ENCODE results near the gene WDR75.

DNA sequence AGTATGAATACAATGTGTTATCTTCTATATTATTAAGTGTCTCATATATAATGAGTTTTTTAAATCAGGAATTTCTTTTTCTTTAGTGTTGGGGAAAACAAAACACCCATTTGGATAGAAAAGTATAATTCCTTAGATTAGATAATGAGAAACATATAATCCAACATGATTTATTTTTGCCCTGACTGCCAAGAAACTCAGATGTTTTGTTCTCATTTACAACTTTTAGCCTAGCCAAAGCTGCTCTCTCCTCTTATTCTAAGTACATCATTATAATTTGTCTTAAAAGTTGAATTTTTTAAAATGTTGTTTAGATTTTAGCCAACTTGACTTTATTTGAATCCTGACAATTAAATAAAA, 70.7 kb downstream of the WDR75 start:
- TF ChIP-seq, protein P1, sequence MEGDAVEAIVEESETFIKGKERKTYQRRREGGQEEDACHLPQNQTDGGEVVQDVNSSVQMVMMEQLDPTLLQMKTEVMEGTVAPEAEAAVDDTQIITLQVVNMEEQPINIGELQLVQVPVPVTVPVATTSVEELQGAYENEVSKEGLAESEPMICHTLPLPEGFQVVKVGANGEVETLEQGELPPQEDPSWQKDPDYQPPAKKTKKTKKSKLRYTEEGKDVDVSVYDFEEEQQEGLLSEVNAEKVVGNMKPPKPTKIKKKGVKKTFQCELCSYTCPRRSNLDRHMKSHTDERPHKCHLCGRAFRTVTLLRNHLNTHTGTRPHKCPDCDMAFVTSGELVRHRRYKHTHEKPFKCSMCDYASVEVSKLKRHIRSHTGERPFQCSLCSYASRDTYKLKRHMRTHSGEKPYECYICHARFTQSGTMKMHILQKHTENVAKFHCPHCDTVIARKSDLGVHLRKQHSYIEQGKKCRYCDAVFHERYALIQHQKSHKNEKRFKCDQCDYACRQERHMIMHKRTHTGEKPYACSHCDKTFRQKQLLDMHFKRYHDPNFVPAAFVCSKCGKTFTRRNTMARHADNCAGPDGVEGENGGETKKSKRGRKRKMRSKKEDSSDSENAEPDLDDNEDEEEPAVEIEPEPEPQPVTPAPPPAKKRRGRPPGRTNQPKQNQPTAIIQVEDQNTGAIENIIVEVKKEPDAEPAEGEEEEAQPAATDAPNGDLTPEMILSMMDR (IDR thresholded peaks at IDR 0.05 in 2 of 3, conservative IDR thresholded peaks at IDR 0.05 in 1 of 3; ENCODE audit: insufficient read depth in 2 of 3, low read depth in 1 of 3, low read length in 3 of 3), result no peak
- TF ChIP-seq FOXP1 (CRISPR knock-in tag; IDR thresholded peaks at IDR 0.05) (no peak), POLR2AphosphoS5 (IDR thresholded peaks at IDR 0.05; ENCODE audit: control insufficient read depth, insufficient read depth, low read depth, low read length) (no peak), MAFG (tag; conservative IDR thresholded peaks at IDR 0.05) (no peak), MEF2A (IDR thresholded peaks at IDR 0.05; ENCODE audit: control insufficient read depth, low read depth, low read length) (no peak), POLR2A (conservative IDR thresholded peaks at IDR 0.05) (no peak), KAT7 (CRISPR knock-in tag; IDR thresholded peaks at IDR 0.05; ENCODE audit: borderline replicate concordance) (no peak), HMG20A (CRISPR knock-in tag; conservative IDR thresholded peaks at IDR 0.05) (no peak), POLR3A (IDR thresholded peaks at IDR 0.05; ENCODE audit: borderline replicate concordance, extremely low read depth, insufficient read depth, insufficient read length) (no peak)
- TF ChIP-seq, protein P2, sequence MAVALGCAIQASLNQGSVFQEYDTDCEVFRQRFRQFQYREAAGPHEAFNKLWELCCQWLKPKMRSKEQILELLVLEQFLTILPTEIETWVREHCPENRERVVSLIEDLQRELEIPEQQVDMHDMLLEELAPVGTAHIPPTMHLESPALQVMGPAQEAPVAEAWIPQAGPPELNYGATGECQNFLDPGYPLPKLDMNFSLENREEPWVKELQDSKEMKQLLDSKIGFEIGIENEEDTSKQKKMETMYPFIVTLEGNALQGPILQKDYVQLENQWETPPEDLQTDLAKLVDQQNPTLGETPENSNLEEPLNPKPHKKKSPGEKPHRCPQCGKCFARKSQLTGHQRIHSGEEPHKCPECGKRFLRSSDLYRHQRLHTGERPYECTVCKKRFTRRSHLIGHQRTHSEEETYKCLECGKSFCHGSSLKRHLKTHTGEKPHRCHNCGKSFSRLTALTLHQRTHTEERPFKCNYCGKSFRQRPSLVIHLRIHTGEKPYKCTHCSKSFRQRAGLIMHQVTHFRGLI (CRISPR knock-in tag; IDR thresholded peaks at IDR 0.05), result no peak
- TF ChIP-seq, protein P3, sequence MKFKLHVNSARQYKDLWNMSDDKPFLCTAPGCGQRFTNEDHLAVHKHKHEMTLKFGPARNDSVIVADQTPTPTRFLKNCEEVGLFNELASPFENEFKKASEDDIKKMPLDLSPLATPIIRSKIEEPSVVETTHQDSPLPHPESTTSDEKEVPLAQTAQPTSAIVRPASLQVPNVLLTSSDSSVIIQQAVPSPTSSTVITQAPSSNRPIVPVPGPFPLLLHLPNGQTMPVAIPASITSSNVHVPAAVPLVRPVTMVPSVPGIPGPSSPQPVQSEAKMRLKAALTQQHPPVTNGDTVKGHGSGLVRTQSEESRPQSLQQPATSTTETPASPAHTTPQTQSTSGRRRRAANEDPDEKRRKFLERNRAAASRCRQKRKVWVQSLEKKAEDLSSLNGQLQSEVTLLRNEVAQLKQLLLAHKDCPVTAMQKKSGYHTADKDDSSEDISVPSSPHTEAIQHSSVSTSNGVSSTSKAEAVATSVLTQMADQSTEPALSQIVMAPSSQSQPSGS (CRISPR knock-in tag; IDR thresholded peaks at IDR 0.05), result no peak
- TF ChIP-seq, protein P4, sequence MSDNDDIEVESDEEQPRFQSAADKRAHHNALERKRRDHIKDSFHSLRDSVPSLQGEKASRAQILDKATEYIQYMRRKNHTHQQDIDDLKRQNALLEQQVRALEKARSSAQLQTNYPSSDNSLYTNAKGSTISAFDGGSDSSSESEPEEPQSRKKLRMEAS (CRISPR knock-in tag; IDR thresholded peaks at IDR 0.05), result no peak
